Activated CD8-positive, alpha-beta memory T cell treated with anti-CD3 and anti-CD28 coated beads for 36 hours (primary cell): ENCODE data around the gene IGSF3. TPM values are rescaled to one million over a fixed set of nuclear protein-coding genes. Genes with fewer than 3 reads are reported as not detected.
"Not testable (repeated sequence)": the region's sequence is repeated elsewhere in the genome, so short reads cannot be mapped to it uniquely, and the experiment has no call there.

Source experiments
- CTCF ChIA-PET: fragments of 350-600 bp; sonication (Branson Sonifier 250); formaldehyde crosslinking; loops from one replicate; lab custom pipeline; 2021; ENCODE audit warnings: antibody characterized with exemption; lab: Charles Lee
- POLR2A ChIA-PET: fragments of 350-600 bp; sonication (Branson Sonifier 250); formaldehyde crosslinking; loops from one replicate; lab custom pipeline; 2021; ENCODE audit warnings: antibody characterized with exemption; lab: Charles Lee
- total RNA-seq, 2 experiments: library from RNA; stranded (reverse); gene quantifications; one replicate each; pipeline ENCODE4 v1.2.3, GENCODE V29; 2021

IGSF3 gene
- total RNA-seq, 2 experiments from 2014 or later = 1.5 to 2.1 TPM

GRCh38 chr1:116667078-116667574, 407 bp downstream of the IGSF3 start:
- ChIA-PET POLR2A (no interaction called here), CTCF (interaction anchor here (0.6 to 1.0 kb wide), 2 partner anchors 93 to 533 kb away, joined by 3 read pairs; no protein-coding TSS in a partner anchor)

- POLR2A ChIA-PET = no interaction called here
- CTCF ChIA-PET = no interaction called here
Observed at GRCh38 chr1:116666187-116667077, 1.1 kb downstream of the IGSF3 start.

GRCh38 chr1:116664978-116665371, 2.6 kb downstream of the IGSF3 start:
- ChIA-PET POLR2A (no interaction called here), CTCF (no interaction called here)

- CTCF ChIA-PET = no interaction called here
- POLR2A ChIA-PET = no interaction called here
Observed at GRCh38 chr1:116664366-116664977, 3.1 kb downstream of the IGSF3 start.

GRCh38 chr1:116663821-116664220, 3.7 kb downstream of the IGSF3 start:
- CTCF ChIA-PET = no interaction called here
- POLR2A ChIA-PET = no interaction called here

GRCh38 chr1:116661633-116662032, 5.9 kb downstream of the IGSF3 start:
- POLR2A ChIA-PET = no interaction called here
- CTCF ChIA-PET = no interaction called here

- CTCF ChIA-PET, POLR2A ChIA-PET: not testable (repeated sequence)
Observed at GRCh38 chr1:116658645-116659044, 8.9 kb downstream of the IGSF3 start.

GRCh38 chr1:116657836-116658235, 9.7 kb downstream of the IGSF3 start:
- CTCF ChIA-PET = not testable (repeated sequence)

GRCh38 chr1:116654351-116654750, 13.2 kb downstream of the IGSF3 start:
- ChIA-PET POLR2A (no interaction called here), CTCF (no interaction called here)

More at GRCh38 chr1:116657836-116658235, 9.7 kb downstream of the IGSF3 start:
- POLR2A ChIA-PET = not testable (repeated sequence)

- POLR2A ChIA-PET, CTCF ChIA-PET: not testable (repeated sequence)
Observed at GRCh38 chr1:116652598-116652997, 14.9 kb downstream of the IGSF3 start.

GRCh38 chr1:116650781-116651180, 16.8 kb downstream of the IGSF3 start:
- POLR2A ChIA-PET, CTCF ChIA-PET: not testable (repeated sequence)

GRCh38 chr1:116649041-116649440, 18.5 kb downstream of the IGSF3 start:
- POLR2A ChIA-PET, CTCF ChIA-PET: not testable (repeated sequence)

GRCh38 chr1:116648325-116648724, 19.2 kb downstream of the IGSF3 start:
- POLR2A ChIA-PET, CTCF ChIA-PET: not testable (repeated sequence)

GRCh38 chr1:116647186-116647585, 20.3 kb downstream of the IGSF3 start:
- CTCF ChIA-PET, POLR2A ChIA-PET: not testable (repeated sequence)

GRCh38 chr1:116646673-116647170, 20.8 kb downstream of the IGSF3 start:
- POLR2A ChIA-PET, CTCF ChIA-PET: not testable (repeated sequence)

GRCh38 chr1:116645802-116646672, 21.5 kb downstream of the IGSF3 start:
- POLR2A ChIA-PET, CTCF ChIA-PET: not testable (repeated sequence)

- CTCF ChIA-PET, POLR2A ChIA-PET: not testable (repeated sequence)
Observed at GRCh38 chr1:116644993-116645392, 22.5 kb downstream of the IGSF3 start.

GRCh38 chr1:116644096-116644495, 23.4 kb downstream of the IGSF3 start:
- POLR2A ChIA-PET, CTCF ChIA-PET: not testable (repeated sequence)

- POLR2A ChIA-PET, CTCF ChIA-PET: not testable (repeated sequence)
Observed at GRCh38 chr1:116643281-116643751, 24.2 kb downstream of the IGSF3 start.
